Measurements from ENCODE around the gene NUDT22.

DNA sequence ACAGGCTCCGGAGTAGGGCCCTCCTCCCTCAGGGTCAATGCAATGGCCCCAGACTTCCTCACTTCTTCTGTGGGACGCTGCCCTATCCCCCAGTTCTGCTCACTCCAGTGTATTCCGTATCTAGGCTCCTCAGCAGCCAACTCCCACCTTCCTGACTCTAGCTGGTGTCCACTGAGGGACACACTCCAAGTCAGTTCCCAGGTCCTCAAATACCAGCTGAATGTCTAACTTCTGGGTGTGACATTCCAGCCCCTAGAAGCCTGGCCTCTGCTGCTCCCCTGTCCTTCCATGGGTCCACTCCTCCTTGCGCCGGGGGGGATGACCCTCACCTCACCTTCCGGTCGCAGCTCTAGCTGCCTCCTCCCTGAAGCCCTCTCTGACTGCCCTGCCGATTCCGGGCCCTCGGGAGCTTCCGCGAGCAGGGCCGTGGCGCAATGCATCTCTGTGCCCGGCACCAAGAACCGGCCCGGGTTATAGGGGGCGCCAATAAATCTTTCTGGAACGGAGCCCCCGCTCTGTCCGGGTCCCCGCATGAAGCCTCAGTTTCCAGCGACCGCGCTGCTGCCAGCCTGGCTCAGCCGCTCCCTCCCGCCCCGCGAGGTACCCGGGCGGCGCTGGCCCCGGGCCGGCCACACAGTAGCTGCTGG lies 42.9 kb downstream of the NUDT22 start:
- TF ChIP-seq GATA2 (IDR thresholded peaks at IDR 0.05; ENCODE audit: low read depth, low read length) = no peak
- no peak for TF ChIP-seq GATA3 (IDR thresholded peaks at IDR 0.05; ENCODE audit: low read depth, low read length)
